WTC11 (cell line): ENCODE measurements around the gene RGS6. TPM values are rescaled to one million over a fixed set of nuclear protein-coding genes. Genes with fewer than 3 reads are reported as not detected.

Experiments
- ATAC-seq: fragments of 200-7000 bp; cut with Tn5 transposase; 2 replicates; pipeline ENCODE4 v1.10.0; 2021; ENCODE audit warnings: mild to moderate bottlenecking, moderate library complexity
- CTCF ChIA-PET: fragments of 300-600 bp; sonication (Branson Sonifier 250); formaldehyde crosslinking; loops from one replicate; lab custom pipeline; 2021; ENCODE audit warnings: antibody characterized with exemption; lab: Charles Lee
- POLR2A ChIA-PET: fragments of 350-600 bp; sonication (Branson Sonifier 250); formaldehyde crosslinking; loops from one replicate; lab custom pipeline; 2021; ENCODE audit warnings: antibody characterized with exemption; lab: Charles Lee
- DNase-seq: peaks from one replicate; pipeline ENCODE4 v3.0.0; 2021; ENCODE audit warnings: low spot score
- H3K27ac Mint-ChIP-seq: 2 replicates; pipeline ENCODE4 v1.8.0; 2021; ENCODE audit warnings: mixed read lengths
- H3K27me3 Mint-ChIP-seq: 2 replicates; pipeline ENCODE4 v1.8.0; 2021; ENCODE audit warnings: low read depth, mild to moderate bottlenecking, moderate library complexity, mixed read lengths
- H3K36me3 Mint-ChIP-seq: 2 replicates; pipeline ENCODE4 v1.8.0; 2021; ENCODE audit warnings: mixed read lengths
- H3K4me1 Mint-ChIP-seq: 2 replicates; pipeline ENCODE4 v1.8.0; 2022; ENCODE audit warnings: mixed read lengths
- H3K4me3 Mint-ChIP-seq: 2 replicates; pipeline ENCODE4 v1.8.0; 2021; ENCODE audit warnings: mild to moderate bottlenecking, moderate library complexity, mixed read lengths
- H3K9me3 Mint-ChIP-seq: 2 replicates; pipeline ENCODE4 v1.8.0; 2021; ENCODE audit warnings: mixed read lengths
- E2F5 ChIP-seq: sonication (generic); formaldehyde crosslinking; IDR thresholded peaks from 2 replicates; pipeline ENCODE4 v1.8.1; 2022; ENCODE audit warnings: mild to moderate bottlenecking, moderate library complexity, missing genetic modification reagents
- ELF4 ChIP-seq: sonication (generic); formaldehyde crosslinking; IDR thresholded peaks from 2 replicates; pipeline ENCODE4 v1.8.1; 2022; ENCODE audit warnings: low read depth, mild to moderate bottlenecking, moderate library complexity, missing genetic modification reagents
- ESRRA ChIP-seq: sonication (generic); formaldehyde crosslinking; IDR thresholded peaks from 2 replicates; pipeline ENCODE4 v1.8.1; 2022; ENCODE audit warnings: mild to moderate bottlenecking, missing genetic modification reagents, borderline replicate concordance
- FOXJ3 ChIP-seq: sonication (generic); formaldehyde crosslinking; IDR thresholded peaks from 2 replicates; pipeline ENCODE4 v1.9.0; 2021; ENCODE audit warnings: missing genetic modification reagents, mild to moderate bottlenecking, borderline replicate concordance
- FOXK1 ChIP-seq: sonication (generic); formaldehyde crosslinking; IDR thresholded peaks from 2 replicates; pipeline ENCODE4 v1.8.0; 2022; ENCODE audit warnings: mild to moderate bottlenecking, moderate library complexity, missing genetic modification reagents
- IRF2 ChIP-seq: sonication (generic); formaldehyde crosslinking; IDR thresholded peaks from 2 replicates; pipeline ENCODE4 v1.8.0; 2022; ENCODE audit warnings: low read depth, missing genetic modification reagents, borderline replicate concordance
- JUN ChIP-seq: sonication (generic); formaldehyde crosslinking; IDR thresholded peaks from 2 replicates; pipeline ENCODE4 v1.8.0; 2023; ENCODE audit warnings: mild to moderate bottlenecking, missing genetic modification reagents
- KAT7 ChIP-seq: sonication (generic); formaldehyde crosslinking; IDR thresholded peaks from 2 replicates; pipeline ENCODE4 v1.8.1; 2023; ENCODE audit warnings: missing genetic modification reagents, mild to moderate bottlenecking, borderline replicate concordance
- MXD4 ChIP-seq: fragments of 250-450 bp; sonication (Bioruptor Pico); IDR thresholded peaks from 2 replicates; pipeline ENCODE4 v1.8.0; 2021; ENCODE audit warnings: mild to moderate bottlenecking, moderate library complexity, borderline replicate concordance
- MYBL2 ChIP-seq: sonication (generic); formaldehyde crosslinking; IDR thresholded peaks from 2 replicates; pipeline ENCODE4 v1.8.1; 2023; ENCODE audit warnings: mild to moderate bottlenecking, moderate library complexity, missing genetic modification reagents
- PRDM15 ChIP-seq: sonication (generic); formaldehyde crosslinking; IDR thresholded peaks from 2 replicates; pipeline ENCODE4 v1.8.0; 2022; ENCODE audit warnings: missing genetic modification reagents
- PRRX2 ChIP-seq: fragments of 250-450 bp; sonication (Bioruptor Pico); IDR thresholded peaks from 2 replicates; pipeline ENCODE4 v1.8.0; 2021; ENCODE audit warnings: mild to moderate bottlenecking
- SMAD3 ChIP-seq: sonication (generic); formaldehyde crosslinking; IDR thresholded peaks from 2 replicates; pipeline ENCODE4 v1.8.0; 2022; ENCODE audit warnings: missing genetic modification reagents, mild to moderate bottlenecking, borderline replicate concordance
- SP1 ChIP-seq: sonication (generic); formaldehyde crosslinking; conservative IDR thresholded peaks from 2 replicates; pipeline ENCODE4 v1.8.1; 2022; ENCODE audit warnings: missing genetic modification reagents
- TEAD1 ChIP-seq: sonication (generic); formaldehyde crosslinking; IDR thresholded peaks from 2 replicates; pipeline ENCODE4 v1.8.0; 2022; ENCODE audit warnings: mild to moderate bottlenecking, missing genetic modification reagents
- TP53 ChIP-seq: sonication (generic); formaldehyde crosslinking; IDR thresholded peaks from 2 replicates; pipeline ENCODE4 v1.8.1; 2023; ENCODE audit warnings: mild to moderate bottlenecking, missing genetic modification reagents
- ZBTB21 ChIP-seq: sonication (generic); formaldehyde crosslinking; IDR thresholded peaks from 2 replicates; pipeline ENCODE4 v1.8.1; 2023; ENCODE audit warnings: mild to moderate bottlenecking, missing genetic modification reagents, borderline replicate concordance
- ZNF121 ChIP-seq: sonication (generic); formaldehyde crosslinking; IDR thresholded peaks from 2 replicates; pipeline ENCODE4 v1.8.0; 2023; ENCODE audit warnings: missing genetic modification reagents
- ZNF416 ChIP-seq: fragments of 250-450 bp; sonication (Bioruptor Pico); IDR thresholded peaks from 2 replicates; pipeline ENCODE4 v1.9.0; 2021; ENCODE audit warnings: mild to moderate bottlenecking, inconsistent platforms
- ZNF532 ChIP-seq: fragments of 250-450 bp; sonication (Bioruptor Pico); IDR thresholded peaks from 2 replicates; pipeline ENCODE4 v1.9.0; 2021; ENCODE audit warnings: mild to moderate bottlenecking, borderline replicate concordance
- total RNA-seq: library from RNA; stranded (reverse); gene quantifications from 3 replicates; pipeline ENCODE4 v1.2.3, GENCODE V29; 2021
- TF ChIP-seq, protein P1 (sequence below): sonication (generic); formaldehyde crosslinking; IDR thresholded peaks from 2 replicates; pipeline ENCODE4 v1.8.1; 2023; ENCODE audit warnings: mild to moderate bottlenecking, missing genetic modification reagents
- TF ChIP-seq, protein P2 (sequence below): sonication (generic); formaldehyde crosslinking; IDR thresholded peaks from 2 replicates; pipeline ENCODE4 v1.8.1; 2022; ENCODE audit warnings: mild to moderate bottlenecking, missing genetic modification reagents, moderate library complexity, borderline replicate concordance
- TF ChIP-seq, protein P3 (sequence below): sonication (generic); formaldehyde crosslinking; IDR thresholded peaks from 2 replicates; pipeline ENCODE4 v1.8.0; 2022; ENCODE audit warnings: mild to moderate bottlenecking, missing genetic modification reagents
- TF ChIP-seq, protein P4 (sequence below): sonication (generic); formaldehyde crosslinking; conservative IDR thresholded peaks from 2 replicates; pipeline ENCODE4 v1.8.1; 2022; ENCODE audit warnings: mild to moderate bottlenecking, missing genetic modification reagents

RGS6 gene
- total RNA-seq, 1 experiment from 2014 or later, result 1.0 TPM

DNA sequence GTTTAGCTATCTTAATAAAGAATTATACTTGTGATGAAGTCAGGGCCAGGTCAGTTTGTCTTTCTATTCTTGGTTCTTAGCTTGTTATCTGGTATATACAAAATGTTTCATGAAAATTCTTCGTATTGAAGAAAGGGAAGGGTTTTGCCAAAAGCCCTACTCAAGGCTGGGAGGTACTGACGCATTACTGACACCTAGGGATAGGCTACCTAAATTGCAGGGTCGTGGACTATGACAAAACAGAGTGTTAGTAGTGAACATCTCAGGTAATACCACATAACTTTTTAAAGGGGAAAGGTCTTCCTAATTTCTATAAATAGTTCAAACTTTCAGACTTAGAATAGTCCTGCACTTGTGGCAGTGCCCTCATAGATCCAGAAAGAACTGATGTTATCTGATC is 246.3 kb downstream of the RGS6 start:
- peaks cover 37% of the 10 kb centered on the region for H3K9me3 Mint-ChIP-seq
- TF ChIP-seq PRRX2 (CRISPR knock-in tag), result no peak
- TF ChIP-seq TEAD1 (CRISPR knock-in tag), result no peak
- TF ChIP-seq E2F5 (CRISPR knock-in tag), result no peak
- TF ChIP-seq FOXJ3, result no peak
- no peak for TF ChIP-seq KAT7 (CRISPR knock-in tag)
- TF ChIP-seq MXD4 (CRISPR knock-in tag), result no peak
- no peak for TF ChIP-seq ELF4 (CRISPR knock-in tag)
- no peak for TF ChIP-seq ZBTB21 (CRISPR knock-in tag)
- TF ChIP-seq, protein P1, sequence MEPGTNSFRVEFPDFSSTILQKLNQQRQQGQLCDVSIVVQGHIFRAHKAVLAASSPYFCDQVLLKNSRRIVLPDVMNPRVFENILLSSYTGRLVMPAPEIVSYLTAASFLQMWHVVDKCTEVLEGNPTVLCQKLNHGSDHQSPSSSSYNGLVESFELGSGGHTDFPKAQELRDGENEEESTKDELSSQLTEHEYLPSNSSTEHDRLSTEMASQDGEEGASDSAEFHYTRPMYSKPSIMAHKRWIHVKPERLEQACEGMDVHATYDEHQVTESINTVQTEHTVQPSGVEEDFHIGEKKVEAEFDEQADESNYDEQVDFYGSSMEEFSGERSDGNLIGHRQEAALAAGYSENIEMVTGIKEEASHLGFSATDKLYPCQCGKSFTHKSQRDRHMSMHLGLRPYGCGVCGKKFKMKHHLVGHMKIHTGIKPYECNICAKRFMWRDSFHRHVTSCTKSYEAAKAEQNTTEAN (CRISPR knock-in tag), result no peak
- no peak for TF ChIP-seq ESRRA (CRISPR knock-in tag)
- no peak for TF ChIP-seq ZNF532
- TF ChIP-seq SP1 (CRISPR knock-in tag), result no peak
- TF ChIP-seq JUN (CRISPR knock-in tag), result no peak
- no peak for TF ChIP-seq FOXK1 (CRISPR knock-in tag)
- TF ChIP-seq IRF2 (CRISPR knock-in tag), result no peak
- no peak for TF ChIP-seq ZNF121 (CRISPR knock-in tag)
- TF ChIP-seq MYBL2, result no peak
- TF ChIP-seq, protein P2, sequence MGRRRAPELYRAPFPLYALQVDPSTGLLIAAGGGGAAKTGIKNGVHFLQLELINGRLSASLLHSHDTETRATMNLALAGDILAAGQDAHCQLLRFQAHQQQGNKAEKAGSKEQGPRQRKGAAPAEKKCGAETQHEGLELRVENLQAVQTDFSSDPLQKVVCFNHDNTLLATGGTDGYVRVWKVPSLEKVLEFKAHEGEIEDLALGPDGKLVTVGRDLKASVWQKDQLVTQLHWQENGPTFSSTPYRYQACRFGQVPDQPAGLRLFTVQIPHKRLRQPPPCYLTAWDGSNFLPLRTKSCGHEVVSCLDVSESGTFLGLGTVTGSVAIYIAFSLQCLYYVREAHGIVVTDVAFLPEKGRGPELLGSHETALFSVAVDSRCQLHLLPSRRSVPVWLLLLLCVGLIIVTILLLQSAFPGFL, result no peak
- no peak for TF ChIP-seq TP53
- peaks cover 26% of the 10 kb centered on the region for H3K4me1 Mint-ChIP-seq
- ATAC-seq, result peak; percentile 81
- ChIA-PET CTCF (interaction anchor here (0.9 kb wide), 2 partner anchors 155 to 260 kb away, joined by 3 read pairs; no protein-coding TSS in a partner anchor), POLR2A (no interaction called here)
- H3K27ac Mint-ChIP-seq, result no peak overlapping the region
- H3K4me3 Mint-ChIP-seq, result no peak overlapping the region
- H3K27me3 Mint-ChIP-seq, result no peaks in the 10 kb centered on the region
- H3K36me3 Mint-ChIP-seq, result peaks cover 26% of the 10 kb centered on the region
- DNase-seq, result no peak

- peaks cover 26% of the 10 kb centered on the region for H3K36me3 Mint-ChIP-seq
Measured at GRCh38 chr14:72182708-72183432, 250.6 kb downstream of the RGS6 start.

More at GRCh38 chr14:72182708-72183432, 250.6 kb downstream of the RGS6 start:
- Mint-ChIP-seq H3K9me3 (peaks cover 31% of the 10 kb centered on the region), H3K27ac (no peak overlapping the region), H3K4me1 (peaks cover 30% of the 10 kb centered on the region), H3K27me3 (no peaks in the 10 kb centered on the region), H3K4me3 (no peak overlapping the region)
- ChIA-PET POLR2A (no interaction called here), CTCF (no interaction called here)
- ATAC-seq (no peak), DNase-seq (no peak)
- no peak for TF ChIP-seq PRDM15 (CRISPR knock-in tag)
- TF ChIP-seq, protein P3, sequence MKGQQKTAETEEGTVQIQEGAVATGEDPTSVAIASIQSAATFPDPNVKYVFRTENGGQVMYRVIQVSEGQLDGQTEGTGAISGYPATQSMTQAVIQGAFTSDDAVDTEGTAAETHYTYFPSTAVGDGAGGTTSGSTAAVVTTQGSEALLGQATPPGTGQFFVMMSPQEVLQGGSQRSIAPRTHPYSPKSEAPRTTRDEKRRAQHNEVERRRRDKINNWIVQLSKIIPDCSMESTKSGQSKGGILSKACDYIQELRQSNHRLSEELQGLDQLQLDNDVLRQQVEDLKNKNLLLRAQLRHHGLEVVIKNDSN, result no peak
- no peak for TF ChIP-seq SMAD3
- TF ChIP-seq ZNF416 (CRISPR knock-in tag), result no peak
- TF ChIP-seq, protein P4, sequence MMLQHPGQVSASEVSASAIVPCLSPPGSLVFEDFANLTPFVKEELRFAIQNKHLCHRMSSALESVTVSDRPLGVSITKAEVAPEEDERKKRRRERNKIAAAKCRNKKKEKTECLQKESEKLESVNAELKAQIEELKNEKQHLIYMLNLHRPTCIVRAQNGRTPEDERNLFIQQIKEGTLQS (CRISPR knock-in tag), result no peak
- TF ChIP-seq IRF2 (CRISPR knock-in tag), result no peak
